Measurements from ENCODE around the gene AQP12A. TPM values are rescaled to one million over a fixed set of nuclear protein-coding genes. Genes with fewer than 3 reads are reported as not detected.
A peak's percentile ranks its signal among the peaks of the same experiment; 100 is the strongest.

The AQP12A gene
- polyA plus RNA-seq, 1 of the 3 experiments (the other 2 are of a cell fraction) = not detected

DNA sequence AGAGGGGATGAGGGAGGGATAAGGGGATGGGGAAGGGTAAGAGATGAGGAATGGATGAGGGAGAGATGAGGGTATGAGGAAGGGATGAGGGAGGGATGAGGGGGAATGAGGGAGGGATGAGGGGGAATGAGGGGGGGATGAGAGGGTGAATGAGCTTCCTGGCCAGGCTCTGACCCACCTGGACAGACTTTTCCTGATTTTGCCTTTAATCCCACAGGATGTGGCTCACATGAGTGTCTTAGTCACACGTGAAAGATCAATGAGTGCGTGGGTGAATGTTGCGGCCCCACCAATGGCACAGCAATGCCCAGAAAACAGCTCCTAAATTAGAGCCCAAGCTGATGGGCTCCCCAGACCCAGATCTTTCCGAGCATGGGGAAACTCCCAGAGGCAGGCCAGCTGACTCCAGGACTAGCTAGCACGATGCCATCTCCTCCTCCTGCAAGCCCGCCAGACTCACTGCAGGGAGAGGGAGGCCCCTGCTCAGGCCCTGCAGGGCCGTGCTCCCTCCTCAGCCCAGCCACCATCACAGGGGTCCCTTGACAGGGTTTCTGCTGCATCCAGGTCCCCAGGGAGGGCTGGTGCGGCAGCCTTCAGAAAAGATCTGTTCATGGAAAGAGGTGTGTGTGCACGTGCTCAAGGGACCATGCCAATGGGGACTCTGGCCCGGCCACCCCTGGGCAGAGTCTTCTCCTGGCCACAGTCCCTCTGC, 41.4 kb downstream of the AQP12A start:
- no peaks in the 10 kb centered on the region for H3K9me2 ChIP-seq
- no peak for TF ChIP-seq FOXJ3 (CRISPR knock-in tag; IDR thresholded peaks at IDR 0.05)
- TF ChIP-seq NFIC (IDR thresholded peaks at IDR 0.05; ENCODE audit: borderline replicate concordance) = no peak
- TF ChIP-seq GABPA (IDR thresholded peaks at IDR 0.05; ENCODE audit: low read depth) = no peak
- no peak for TF ChIP-seq CHD2 (IDR thresholded peaks at IDR 0.05; ENCODE audit: low read length, partially characterized antibody)
- no peak for TF ChIP-seq POLR2AphosphoS5 (IDR thresholded peaks at IDR 0.05; ENCODE audit: low read depth, low read length)
- no peak for TF ChIP-seq GATA2 (CRISPR knock-in tag; IDR thresholded peaks at IDR 0.05)
- no peak for TF ChIP-seq MEF2A (IDR thresholded peaks at IDR 0.05; ENCODE audit: borderline replicate concordance, low read depth)
- no peak for TF ChIP-seq JUND (IDR thresholded peaks at IDR 0.05)
- TF ChIP-seq, protein P1, sequence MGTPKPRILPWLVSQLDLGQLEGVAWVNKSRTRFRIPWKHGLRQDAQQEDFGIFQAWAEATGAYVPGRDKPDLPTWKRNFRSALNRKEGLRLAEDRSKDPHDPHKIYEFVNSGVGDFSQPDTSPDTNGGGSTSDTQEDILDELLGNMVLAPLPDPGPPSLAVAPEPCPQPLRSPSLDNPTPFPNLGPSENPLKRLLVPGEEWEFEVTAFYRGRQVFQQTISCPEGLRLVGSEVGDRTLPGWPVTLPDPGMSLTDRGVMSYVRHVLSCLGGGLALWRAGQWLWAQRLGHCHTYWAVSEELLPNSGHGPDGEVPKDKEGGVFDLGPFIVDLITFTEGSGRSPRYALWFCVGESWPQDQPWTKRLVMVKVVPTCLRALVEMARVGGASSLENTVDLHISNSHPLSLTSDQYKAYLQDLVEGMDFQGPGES (IDR thresholded peaks at IDR 0.05; ENCODE audit: low read depth, low read length) = no peak
- no peak for TF ChIP-seq ELF1 (IDR thresholded peaks at IDR 0.05)
- no peak for TF ChIP-seq TAF1 (IDR thresholded peaks at IDR 0.05; ENCODE audit: borderline replicate concordance, low read depth, low read length)
- no peak for TF ChIP-seq TEAD4 (IDR thresholded peaks at IDR 0.05; ENCODE audit: borderline replicate concordance, insufficient read depth)
- TF ChIP-seq NRF1 (IDR thresholded peaks at IDR 0.05; ENCODE audit: low read depth, low read length) = no peak
- TF ChIP-seq RFX5 (IDR thresholded peaks at IDR 0.05; ENCODE audit: low read length) = no peak
- peaks cover 0 to 50% of the 10 kb centered on the region in 2 experiments; a peak in 1 of 4 replicates for H3K4me1 ChIP-seq (ENCODE audit: control insufficient read depth in 1 of 2, insufficient read depth in 2 of 2, low read depth in 1 of 2, low read length in 1 of 2)
- H3K27ac ChIP-seq (ENCODE audit: low read depth in 2 of 2, low read length in 1 of 2) = no peak overlapping the region
- H3K36me3 ChIP-seq (replicated peaks in 1 of 2; ENCODE audit: control insufficient read depth in 1 of 2, insufficient read depth in 2 of 2, low read length in 1 of 2) = no peaks in the 10 kb centered on the region
- no peak for DNase-seq
- no peaks in the 10 kb centered on the region for H3K9me3 ChIP-seq
- H2AFZ ChIP-seq (ENCODE audit: low read depth) = no peak overlapping the region
- no peaks in the 10 kb centered on the region for H3K27me3 ChIP-seq (ENCODE audit: insufficient read depth)
- no peak overlapping the region for H3K4me2 ChIP-seq
- H3K9ac ChIP-seq = no peak overlapping the region
- no peaks in the 10 kb centered on the region for H4K20me1 ChIP-seq (ENCODE audit: insufficient read depth)
- POLR2A ChIA-PET = no interaction called here
- no peaks in the 10 kb centered on the region for H3K79me2 ChIP-seq (ENCODE audit: insufficient read depth)
- CTCF ChIA-PET = interaction anchor here (1.0 kb wide), 1 partner anchor 219 kb away, joined by 3 read pairs; no protein-coding TSS in a partner anchor
- no peak overlapping the region for H3K4me3 ChIP-seq (ENCODE audit: low read depth in 2 of 2, low read length in 1 of 2)
- H3F3A ChIP-seq (replicated peaks; ENCODE audit: insufficient read depth) = no peaks in the 10 kb centered on the region
- 76% methylated on average over 7 of the region's 10 CpGs for WGBS (ENCODE audit: low lambda C conversion rate)

DNA sequence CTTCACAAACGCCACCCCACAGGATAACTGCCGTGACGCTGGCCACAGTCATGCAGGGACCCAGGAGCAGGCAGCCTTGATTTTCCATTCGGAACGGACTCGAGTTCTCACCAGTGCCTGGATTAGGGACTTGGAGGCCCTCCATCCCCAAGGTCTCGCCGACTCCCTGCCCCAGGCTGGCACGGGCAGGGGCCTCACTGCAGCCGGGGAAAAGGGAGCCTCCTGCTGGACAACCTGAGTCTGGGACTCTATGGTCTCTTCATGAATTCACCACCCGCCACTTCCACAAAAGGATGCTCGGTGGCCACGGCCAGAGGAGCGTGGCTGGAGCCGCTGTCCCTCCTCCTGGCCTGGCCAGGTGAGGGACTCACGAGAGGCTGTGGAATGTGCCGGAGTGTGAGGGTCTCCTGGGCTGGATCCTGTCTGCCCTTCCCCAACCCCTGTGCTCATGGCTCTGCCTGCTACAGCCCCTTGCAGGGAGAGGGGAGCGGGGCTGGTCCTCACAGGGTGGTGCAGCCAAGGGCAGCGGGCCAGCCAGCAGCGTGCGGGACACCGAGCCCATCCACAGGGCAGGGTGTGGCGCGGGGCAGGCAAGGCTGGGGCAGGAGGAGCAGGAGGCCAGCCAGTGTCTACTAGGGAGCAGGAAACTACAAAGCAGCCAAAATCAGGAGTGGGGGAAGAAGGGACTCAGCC, 42.3 kb downstream of the AQP12A start:
- H3K36me3 ChIP-seq (replicated peaks in 1 of 2; ENCODE audit: control insufficient read depth in 1 of 2, insufficient read depth in 2 of 2, low read length in 1 of 2) = no peaks in the 10 kb centered on the region
- no peak overlapping the region for H3K27ac ChIP-seq (ENCODE audit: low read depth in 2 of 2, low read length in 1 of 2)
- ChIA-PET POLR2A (no interaction called here), CTCF (no interaction called here)
- H3K9ac ChIP-seq = no peak overlapping the region
- H3F3A ChIP-seq (replicated peaks; ENCODE audit: insufficient read depth) = no peaks in the 10 kb centered on the region
- DNase-seq = no peak
- no peak overlapping the region for H2AFZ ChIP-seq (ENCODE audit: low read depth)
- no peaks in the 10 kb centered on the region for H4K20me1 ChIP-seq (ENCODE audit: insufficient read depth)
- no peak overlapping the region for H3K4me2 ChIP-seq
- no peaks in the 10 kb centered on the region for H3K27me3 ChIP-seq (ENCODE audit: insufficient read depth)
- WGBS (ENCODE audit: low lambda C conversion rate) = 74% methylated on average over 10 of the region's 24 CpGs
- H3K9me2 ChIP-seq = no peaks in the 10 kb centered on the region
- no peaks in the 10 kb centered on the region for H3K9me3 ChIP-seq
- H3K4me3 ChIP-seq (ENCODE audit: low read depth in 2 of 2, low read length in 1 of 2) = no peak overlapping the region
- TF ChIP-seq, protein P2, sequence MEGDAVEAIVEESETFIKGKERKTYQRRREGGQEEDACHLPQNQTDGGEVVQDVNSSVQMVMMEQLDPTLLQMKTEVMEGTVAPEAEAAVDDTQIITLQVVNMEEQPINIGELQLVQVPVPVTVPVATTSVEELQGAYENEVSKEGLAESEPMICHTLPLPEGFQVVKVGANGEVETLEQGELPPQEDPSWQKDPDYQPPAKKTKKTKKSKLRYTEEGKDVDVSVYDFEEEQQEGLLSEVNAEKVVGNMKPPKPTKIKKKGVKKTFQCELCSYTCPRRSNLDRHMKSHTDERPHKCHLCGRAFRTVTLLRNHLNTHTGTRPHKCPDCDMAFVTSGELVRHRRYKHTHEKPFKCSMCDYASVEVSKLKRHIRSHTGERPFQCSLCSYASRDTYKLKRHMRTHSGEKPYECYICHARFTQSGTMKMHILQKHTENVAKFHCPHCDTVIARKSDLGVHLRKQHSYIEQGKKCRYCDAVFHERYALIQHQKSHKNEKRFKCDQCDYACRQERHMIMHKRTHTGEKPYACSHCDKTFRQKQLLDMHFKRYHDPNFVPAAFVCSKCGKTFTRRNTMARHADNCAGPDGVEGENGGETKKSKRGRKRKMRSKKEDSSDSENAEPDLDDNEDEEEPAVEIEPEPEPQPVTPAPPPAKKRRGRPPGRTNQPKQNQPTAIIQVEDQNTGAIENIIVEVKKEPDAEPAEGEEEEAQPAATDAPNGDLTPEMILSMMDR (IDR thresholded peaks at IDR 0.05) = peak; percentile 9; the same call in 1 of the 2 replicates
- no peak for TF ChIP-seq GABPA (IDR thresholded peaks at IDR 0.05; ENCODE audit: low read depth)
- no peaks in the 10 kb centered on the region for H3K79me2 ChIP-seq (ENCODE audit: insufficient read depth)
- H3K4me1 ChIP-seq (ENCODE audit: control insufficient read depth in 1 of 2, insufficient read depth in 2 of 2, low read depth in 1 of 2, low read length in 1 of 2) = peaks cover 0 to 50% of the 10 kb centered on the region in 2 experiments; a peak in 1 of 4 replicates

Measured in SK-N-SH (cell line).